GM12865 (cell line): ENCODE data around the gene AQP10.

Source experiments
- DNase-seq: peaks from one replicate; pipeline ENCODE4 v3.0.0; 2010; ENCODE audit warnings: low read depth
- H3K4me3 ChIP-seq: 2 replicates; pipeline ENCODE4 v1.5.1; 2011; ENCODE audit warnings: mild to moderate bottlenecking, low read depth, low read length, control low read depth
- CTCF ChIP-seq: IDR thresholded peaks from 2 replicates; pipeline ENCODE4 v1.5.1; 2011; ENCODE audit warnings: low read length, control low read depth, low read depth, inconsistent platforms; ENCODE audit not compliant: insufficient read depth; ENCODE audit errors: missing control alignments

Gene AQP10

GRCh38 chr1:154325583-154326545 is 5.0 kb downstream of the AQP10 start:
- H3K4me3 ChIP-seq, result peak overlapping the region; percentile 74
- DNase-seq, result peak; percentile 43
- no peak for TF ChIP-seq CTCF

GRCh38 chr1:154326546-154327465 is 5.9 kb downstream of the AQP10 start:
- no peak for TF ChIP-seq CTCF
- peak overlapping the region; percentile 74 for H3K4me3 ChIP-seq
- DNase-seq, result no peak

GRCh38 chr1:154327466-154328317 is 6.8 kb downstream of the AQP10 start:
- H3K4me3 ChIP-seq, result peak overlapping the region; percentile 62
- DNase-seq, result peak; percentile 70
- TF ChIP-seq CTCF, result no peak

GRCh38 chr1:154328318-154329151 is 7.6 kb downstream of the AQP10 start:
- TF ChIP-seq CTCF, result no peak
- H3K4me3 ChIP-seq, result peak overlapping the region; percentile 62
- DNase-seq, result peak; percentile 80

GRCh38 chr1:154329152-154329521 is 8.2 kb downstream of the AQP10 start:
- DNase-seq, result no peak
- no peak for TF ChIP-seq CTCF
- H3K4me3 ChIP-seq, result no peak overlapping the region; the same call in 1 of the 2 replicates

GRCh38 chr1:154329551-154330131 is 8.7 kb downstream of the AQP10 start:
- no peak overlapping the region for H3K4me3 ChIP-seq
- no peak for TF ChIP-seq CTCF
- DNase-seq, result no peak
